H9 (cell line): Measurements from ENCODE around the gene CABP7. TPM values are rescaled to one million over a fixed set of nuclear protein-coding genes. Genes with fewer than 3 reads are reported as not detected.

ENCODE experiments used
- DNase-seq: peaks from one replicate; pipeline ENCODE4 v3.0.0-alpha.2; 2017
- H2AFZ ChIP-seq: one replicate; pipeline ENCODE4 v1.6.1; 2013; ENCODE audit warnings: mild to moderate bottlenecking, low read length, control low read depth, moderate library complexity
- H2AK5ac ChIP-seq: 2 replicates; pipeline ENCODE4 v1.6.1; 2013; ENCODE audit warnings: low read length, control low read depth, mixed read lengths; ENCODE audit not compliant: insufficient read length
- H2BK120ac ChIP-seq: one replicate; pipeline ENCODE4 v1.6.1; 2013; ENCODE audit warnings: low read depth, mild to moderate bottlenecking, low read length, control low read depth, inconsistent platforms; ENCODE audit not compliant: poor library complexity, severe bottlenecking
- H2BK12ac ChIP-seq: 2 replicates; pipeline ENCODE4 v1.6.1; 2013; ENCODE audit warnings: low read length, control low read depth, mixed read lengths, low read depth; ENCODE audit not compliant: insufficient read length
- H2BK15ac ChIP-seq: 2 replicates; pipeline ENCODE4 v1.6.1; 2013; ENCODE audit warnings: low read depth, low read length, control low read depth
- H2BK20ac ChIP-seq: one replicate; pipeline ENCODE4 v1.6.1; 2013; ENCODE audit warnings: low read depth, mild to moderate bottlenecking, low read length, control low read depth, inconsistent platforms; ENCODE audit not compliant: poor library complexity, severe bottlenecking
- H2BK5ac ChIP-seq: 2 replicates; pipeline ENCODE4 v1.6.1; 2013; ENCODE audit warnings: low read length, control low read depth, mixed read lengths; ENCODE audit not compliant: insufficient read length
- H3K14ac ChIP-seq: 2 replicates; pipeline ENCODE4 v1.6.1; 2013; ENCODE audit warnings: low read length, control low read depth; ENCODE audit not compliant: insufficient read depth
- H3K18ac ChIP-seq: 2 replicates; pipeline ENCODE4 v1.6.1; 2013; ENCODE audit warnings: low read depth, mild to moderate bottlenecking, mixed read lengths, low read length, control low read depth; ENCODE audit not compliant: insufficient read length
- H3K23ac ChIP-seq: 2 replicates; pipeline ENCODE4 v1.6.1; 2013; ENCODE audit warnings: low read length, control low read depth, mixed read lengths, low read depth; ENCODE audit not compliant: insufficient read length
- H3K23me2 ChIP-seq: 2 replicates; pipeline ENCODE4 v1.6.1; 2013; ENCODE audit warnings: low read depth, mild to moderate bottlenecking, mixed read lengths, low read length, control low read depth; ENCODE audit not compliant: insufficient read length, poor library complexity, severe bottlenecking
- H3K27ac ChIP-seq: 2 replicates; pipeline ENCODE4 v1.5.1; 2013; ENCODE audit warnings: low read length, control low read depth, mixed read lengths, low read depth; ENCODE audit not compliant: insufficient read length
- H3K27me3 ChIP-seq: 2 replicates; pipeline ENCODE4 v1.6.1; 2013; ENCODE audit warnings: low read length, control low read depth, inconsistent platforms; ENCODE audit not compliant: insufficient read depth
- H3K4ac ChIP-seq: 2 replicates; pipeline ENCODE4 v1.6.1; 2013; ENCODE audit warnings: low read depth, mild to moderate bottlenecking, control low read depth, inconsistent platforms, low read length, moderate library complexity
- H3K4me1 ChIP-seq: 2 replicates; pipeline ENCODE4 v1.6.1; 2013; ENCODE audit warnings: low read length, control low read depth, inconsistent platforms; ENCODE audit not compliant: insufficient read depth
- H3K4me2 ChIP-seq: 2 replicates; pipeline ENCODE4 v1.6.1; 2013; ENCODE audit warnings: low read length, control low read depth, mixed read lengths; ENCODE audit not compliant: insufficient read length, insufficient read depth
- H3K56ac ChIP-seq: 2 replicates; pipeline ENCODE4 v1.6.1; 2013; ENCODE audit warnings: low read depth, mild to moderate bottlenecking, mixed read lengths, low read length, control low read depth; ENCODE audit not compliant: insufficient read length
- H3K79me1 ChIP-seq: 2 replicates; pipeline ENCODE4 v1.6.1; 2013; ENCODE audit warnings: low read depth, mild to moderate bottlenecking, moderate library complexity, low read length, control low read depth, inconsistent platforms; ENCODE audit not compliant: insufficient read depth, poor library complexity, severe bottlenecking
- H3K79me2 ChIP-seq: 2 replicates; pipeline ENCODE4 v1.6.1; 2013; ENCODE audit warnings: low read length, control low read depth, inconsistent platforms; ENCODE audit not compliant: insufficient read depth
- H3K9ac ChIP-seq: 2 replicates; pipeline ENCODE4 v1.6.1; 2013; ENCODE audit warnings: low read length, control low read depth, mixed read lengths; ENCODE audit not compliant: insufficient read length; ENCODE audit errors: extremely low read depth
- H3K9me3 ChIP-seq: one replicate; pipeline ENCODE4 v1.6.1; 2013; ENCODE audit warnings: low read depth, low read length, inconsistent platforms; ENCODE audit not compliant: control insufficient read depth
- H3T11ph ChIP-seq: one replicate; pipeline ENCODE4 v1.6.1; 2013; ENCODE audit warnings: mild to moderate bottlenecking, low read length, control low read depth, inconsistent platforms
- H4K20me1 ChIP-seq: one replicate; pipeline ENCODE4 v1.6.1; 2013; ENCODE audit not compliant: control insufficient read depth, insufficient read length, insufficient read depth
- H4K5ac ChIP-seq: 2 replicates; pipeline ENCODE4 v1.6.1; 2013; ENCODE audit warnings: low read depth, mild to moderate bottlenecking, mixed read lengths, low read length, control low read depth; ENCODE audit not compliant: insufficient read length
- H4K8ac ChIP-seq: replicated peaks from 2 replicates; pipeline ENCODE4 v1.6.1; 2013; ENCODE audit warnings: low read length, control low read depth, mixed read lengths, low read depth; ENCODE audit not compliant: insufficient read length
- H4K91ac ChIP-seq: 2 replicates; pipeline ENCODE4 v1.6.1; 2013; ENCODE audit warnings: low read depth, mild to moderate bottlenecking, moderate library complexity, mixed read lengths, low read length, control low read depth; ENCODE audit not compliant: insufficient read length
- H3K27ac Mint-ChIP-seq, 3 experiments: 2 replicates in 2 of 3; 3 replicates in 1 of 3; pipeline ENCODE4 v1.8.0; 2020 to 2021; ENCODE audit warnings: mixed read lengths in 3 of 3, mild to moderate bottlenecking in 1 of 3, moderate library complexity in 1 of 3
- H3K27me3 Mint-ChIP-seq: 2 replicates; pipeline ENCODE4 v1.8.0; 2021; ENCODE audit warnings: low read depth, mild to moderate bottlenecking, moderate library complexity, mixed read lengths
- H3K36me3 Mint-ChIP-seq, 3 experiments: 2 replicates in 2 of 3; 3 replicates in 1 of 3; pipeline ENCODE4 v1.8.0; 2020 to 2021; ENCODE audit warnings: low read depth in 3 of 3, mixed read lengths in 3 of 3; ENCODE audit not compliant: insufficient read depth in 1 of 3
- H3K4me1 Mint-ChIP-seq, 2 experiments: 2 replicates each; pipeline ENCODE4 v1.8.0; 2020; ENCODE audit warnings: mixed read lengths in 2 of 2
- H3K4me3 Mint-ChIP-seq, 2 experiments: 2 replicates in 1 of 2; 3 replicates in 1 of 2; pipeline ENCODE4 v1.8.0; 2020 to 2021; ENCODE audit warnings: mild to moderate bottlenecking in 2 of 2, mixed read lengths in 2 of 2, moderate library complexity in 1 of 2
- H3K9me3 Mint-ChIP-seq, 2 experiments: 2 replicates in 1 of 2; 3 replicates in 1 of 2; pipeline ENCODE4 v1.8.0; 2020; ENCODE audit warnings: mild to moderate bottlenecking in 2 of 2, mixed read lengths in 2 of 2, moderate library complexity in 1 of 2
- CTCF ChIP-seq: fragments of 200-600 bp; sonication (generic); conservative IDR thresholded peaks from 3 replicates; pipeline ENCODE4 v1.8.0; 2021; ENCODE audit warnings: antibody characterized with exemption, mild to moderate bottlenecking
- WGBS: extraction: QIAGEN DNeasy Blood & Tissue Kit; methylation state at CpG from one replicate; pipeline ENCODE4 v1.1.7; 2013; ENCODE audit warnings: missing lambda C conversion rate, low lambda C conversion rate, mixed read lengths; ENCODE audit not compliant: insufficient read length; ENCODE audit errors: extremely low coverage; 5-methylcytosine and 5-hydroxymethylcytosine counted together
- total RNA-seq: library from RNA; stranded (reverse); gene quantifications from 2 replicates; pipeline ENCODE4 v1.2.1, GENCODE V29; 2021

CABP7 gene
- total RNA-seq, 1 experiment from 2014 or later: 0.83 TPM

GRCh38 chr22:29670626-29671025 is 49.2 kb upstream of the CABP7 start:
- H3K27ac ChIP-seq: no peak overlapping the region

More at GRCh38 chr22:29670626-29671025, 49.2 kb upstream of the CABP7 start:
- no peaks in the 10 kb centered on the region for H3K23me2 ChIP-seq
- no peak overlapping the region for H3K4ac ChIP-seq
- H3K4me2 ChIP-seq: no peak overlapping the region
- peaks cover 9 to 46% (median 31%) of the 10 kb centered on the region in 3 experiments for H3K36me3 Mint-ChIP-seq
- H4K20me1 ChIP-seq: no peaks in the 10 kb centered on the region
- H3K9me3 Mint-ChIP-seq: no peaks in the 10 kb centered on the region
- no peak overlapping the region for H2BK20ac ChIP-seq
- no CpG with 5 or more reads among the region's 3 CpGs for WGBS
- no peak overlapping the region for H3K56ac ChIP-seq
- H3K9me3 ChIP-seq: no peaks in the 10 kb centered on the region
- H3K27me3 ChIP-seq: no peaks in the 10 kb centered on the region
- peaks cover 0 to 3% of the 10 kb centered on the region in 2 experiments; a peak in 1 of 4 replicates for H3K4me1 Mint-ChIP-seq
- H3K23ac ChIP-seq: no peak overlapping the region
- H3K9ac ChIP-seq: no peak overlapping the region
- no peak overlapping the region for H2BK15ac ChIP-seq
- no peak overlapping the region for H3K14ac ChIP-seq
- no peaks in the 10 kb centered on the region for H3K79me1 ChIP-seq
- H3K79me2 ChIP-seq: no peaks in the 10 kb centered on the region
- H3K18ac ChIP-seq: no peak overlapping the region
- H2AK5ac ChIP-seq: no peak overlapping the region
- no peak overlapping the region for H3K4me3 Mint-ChIP-seq
- no peak overlapping the region for H4K91ac ChIP-seq
- H2BK12ac ChIP-seq: no peak overlapping the region
- H3T11ph ChIP-seq: no peak overlapping the region
- no peak for DNase-seq
- H3K27ac Mint-ChIP-seq: peak overlapping the region in 1 of 3 experiments; percentile 15; a peak in 1 of 7 replicates
- H3K27me3 Mint-ChIP-seq: no peaks in the 10 kb centered on the region
- H2AFZ ChIP-seq: no peak overlapping the region
- no peak overlapping the region for H4K5ac ChIP-seq
- H3K4me1 ChIP-seq: no peaks in the 10 kb centered on the region
- no peak overlapping the region for H2BK5ac ChIP-seq
- H2BK120ac ChIP-seq: no peak overlapping the region
- TF ChIP-seq CTCF: no peak
- H4K8ac ChIP-seq: no peak overlapping the region
